GM23248 (cell line): ENCODE data around the gene MAVS.

Source experiments
- EZH2 ChIP-seq: fragments of 200-600 bp; sonication (generic); IDR thresholded peaks from 2 replicates; pipeline ENCODE4 v1.6.1; 2018; ENCODE audit warnings: antibody characterized with exemption, mild to moderate bottlenecking; ENCODE audit not compliant: insufficient read depth, poor library complexity, severe bottlenecking
- EZH2phosphoT487 ChIP-seq: fragments of 200-600 bp; sonication (generic); IDR thresholded peaks from 2 replicates; pipeline ENCODE4 v1.6.1; 2018; ENCODE audit warnings: antibody characterized with exemption, moderate library complexity, mild to moderate bottlenecking, low read depth; ENCODE audit not compliant: insufficient read depth

- TF ChIP-seq EZH2 (no peak), EZH2phosphoT487 (no peak)
Measured at GRCh38 chr20:3800256-3800877, 46.3 kb upstream of the MAVS start.
